GM23248 (cell line): ENCODE data around the gene B9D1.

Experiments
- EZH2 ChIP-seq: fragments of 200-600 bp; sonication (generic); IDR thresholded peaks from 2 replicates; pipeline ENCODE4 v1.6.1; 2018; ENCODE audit warnings: antibody characterized with exemption, mild to moderate bottlenecking; ENCODE audit not compliant: insufficient read depth, poor library complexity, severe bottlenecking
- EZH2phosphoT487 ChIP-seq: fragments of 200-600 bp; sonication (generic); IDR thresholded peaks from 2 replicates; pipeline ENCODE4 v1.6.1; 2018; ENCODE audit warnings: antibody characterized with exemption, moderate library complexity, mild to moderate bottlenecking, low read depth; ENCODE audit not compliant: insufficient read depth

GRCh38 chr17:19336938-19337711, 25.4 kb downstream of the B9D1 start:
- TF ChIP-seq EZH2 (no peak), EZH2phosphoT487 (no peak)
